ENCODE results near the gene TREH.

DNA sequence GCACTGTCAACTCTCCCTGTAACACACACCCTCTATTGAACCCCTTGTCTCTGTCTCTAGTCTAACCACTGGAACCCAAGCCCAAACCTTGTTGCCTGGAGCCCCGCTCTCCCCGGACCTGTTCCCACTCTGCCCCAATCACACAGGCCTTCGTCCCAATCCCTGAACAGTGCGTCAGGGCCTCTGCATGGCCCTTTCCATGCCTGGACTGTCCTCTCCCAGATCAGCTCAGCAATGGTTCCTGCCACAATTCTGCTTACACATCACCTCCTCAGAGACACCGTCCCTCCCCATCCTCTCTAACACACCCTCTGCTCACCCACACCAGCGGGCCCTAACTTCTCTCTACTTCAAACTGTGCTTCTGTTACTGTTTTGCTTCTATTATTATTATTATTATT lies 1.5 kb downstream of the TREH start:
- TF ChIP-seq POLR2A (IDR thresholded peaks at IDR 0.05) (no peak), CTCF (IDR thresholded peaks at IDR 0.05) (no peak)

All from uterus (tissue), 2 donors.